HUDEP-2 (cell line): Measurements from ENCODE around the gene ETV1.
A peak's percentile ranks its signal among the peaks of the same experiment; 100 is the strongest.

Source experiments
- DNase-seq, 76 experiments: peaks; one replicate each; lab custom pipeline; 2025; ENCODE audit not compliant: unreplicated experiment in 76 of 76; lab: John Stamatoyannopoulos, UW

ETV1 gene

GRCh38 chr7:13988065-13988464, 1.4 kb downstream of the ETV1 start:
- no peak for DNase-seq

- no peak for DNase-seq
These were observed 2.1 kb downstream of the ETV1 start for GRCh38 chr7:13987395-13987794.

GRCh38 chr7:13986208-13986607, 3.3 kb downstream of the ETV1 start:
- no peak for DNase-seq

GRCh38 chr7:13984831-13985685, 4.4 kb downstream of the ETV1 start:
- no peak for DNase-seq

- DNase-seq = no peak
These were observed 5.4 kb downstream of the ETV1 start for GRCh38 chr7:13984061-13984460.

GRCh38 chr7:13982940-13983677, 6.4 kb downstream of the ETV1 start:
- DNase-seq = no peak

DNA sequence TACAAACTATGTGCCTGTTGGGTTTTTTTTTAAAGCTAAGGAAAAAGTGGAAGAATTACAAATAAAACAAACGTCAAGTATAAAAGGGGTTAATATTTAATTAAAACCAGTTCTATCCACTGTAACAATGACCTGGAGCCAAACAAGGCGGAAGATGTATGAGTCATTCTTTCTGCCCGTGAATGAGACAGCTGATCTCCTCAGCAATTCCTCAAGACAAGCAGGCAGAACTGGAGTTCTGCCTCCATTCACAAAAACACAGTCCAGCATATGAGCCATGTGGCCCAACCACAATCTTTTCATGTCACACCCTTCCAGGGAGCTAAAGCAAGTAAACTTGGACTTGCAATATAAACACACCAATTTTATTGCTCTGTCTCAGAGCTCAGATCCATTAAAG, 8.4 kb downstream of the ETV1 start:
- peak in 2 of 76 experiments; percentile 26 to 46 for DNase-seq

DNA sequence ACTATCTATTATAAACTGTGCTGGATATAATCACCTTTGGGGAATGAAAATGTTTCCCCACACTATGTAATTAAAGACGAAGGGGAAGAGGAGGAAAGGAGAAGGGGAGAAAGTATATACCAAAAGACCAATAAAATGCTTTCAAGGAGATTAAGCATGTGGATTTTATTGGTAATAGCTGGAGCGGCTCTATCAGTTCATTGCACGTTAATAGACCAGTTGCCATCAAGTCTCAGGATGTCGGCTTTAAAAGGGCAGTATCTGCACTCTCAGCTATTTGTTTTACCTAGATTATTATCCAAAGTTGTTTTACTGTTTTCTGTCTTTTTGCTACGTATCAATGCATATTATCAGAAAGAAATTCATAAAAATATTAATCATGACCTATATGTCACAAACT, 9.0 kb downstream of the ETV1 start:
- DNase-seq = no peak

DNA sequence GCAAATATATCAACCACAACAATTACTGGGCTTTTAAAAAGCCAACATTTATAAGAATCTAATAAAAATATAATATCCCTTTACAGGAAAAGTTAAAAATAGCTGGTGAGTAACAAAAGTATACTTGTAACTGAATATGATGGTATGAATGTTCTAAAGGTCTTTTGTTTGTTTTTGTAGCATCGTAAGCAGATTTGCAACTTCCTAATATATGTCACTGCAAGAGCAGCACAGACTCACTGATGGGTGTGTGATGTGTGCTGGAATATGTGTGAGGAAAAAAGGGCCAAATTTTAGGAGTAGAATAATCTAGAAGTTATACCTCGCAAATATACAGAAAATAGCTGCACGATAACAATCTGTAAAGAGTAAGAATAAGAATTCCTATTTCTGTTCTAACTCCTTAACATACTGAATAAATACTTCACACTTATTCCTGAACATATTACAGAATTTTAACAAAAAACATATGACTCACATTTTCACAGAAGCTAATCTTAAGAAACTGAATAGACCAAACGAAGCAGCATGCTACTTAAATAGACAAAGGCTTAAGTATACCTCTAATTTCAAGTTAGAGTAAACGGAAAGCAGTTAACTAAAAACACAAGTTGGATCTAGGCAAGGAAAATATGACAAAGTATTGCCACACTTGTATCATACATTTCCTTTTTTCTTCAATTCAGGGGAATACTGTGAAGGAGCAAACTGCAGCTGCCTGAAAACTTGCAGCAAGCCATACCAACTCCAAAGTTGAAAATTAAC, 9.6 kb downstream of the ETV1 start:
- DNase-seq = no peak

DNA sequence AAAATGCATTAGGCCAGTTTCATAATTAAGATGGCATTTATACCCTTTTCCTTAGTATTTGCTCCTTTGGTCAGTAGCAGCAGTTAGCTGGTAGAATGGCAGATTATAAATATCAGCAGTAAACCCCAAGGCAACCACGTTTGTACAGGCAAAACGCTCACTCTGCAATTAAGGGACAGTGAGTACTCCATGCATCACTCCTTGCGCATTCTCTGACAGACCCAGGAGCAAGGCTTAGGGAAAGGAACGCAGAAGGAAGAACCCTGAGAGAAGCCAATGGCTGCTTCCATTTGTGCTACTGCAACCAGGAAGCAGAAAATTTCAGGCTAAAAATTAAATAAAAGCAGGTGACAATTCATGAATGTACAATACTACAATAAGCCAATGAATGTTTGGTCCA, 12.9 kb downstream of the ETV1 start:
- DNase-seq = no peak

DNA sequence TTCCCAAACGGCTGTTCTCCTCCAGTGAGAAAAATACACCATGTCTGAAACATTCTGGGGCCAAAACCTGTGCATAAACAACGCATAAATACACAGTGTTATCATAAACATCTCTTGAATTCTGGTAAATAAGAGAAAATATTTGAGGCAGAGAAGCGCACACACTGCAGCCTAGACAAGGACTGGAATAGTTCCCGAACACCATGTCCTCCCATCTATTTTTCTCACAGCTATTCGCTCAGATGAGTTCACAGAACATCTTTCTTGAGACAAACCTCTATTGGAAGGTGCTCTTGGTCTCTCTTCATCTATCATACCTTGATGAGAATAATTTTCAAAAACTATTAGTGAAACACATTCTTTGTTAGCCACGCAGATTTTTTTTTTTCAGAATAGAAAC, 24.4 kb downstream of the ETV1 start:
- no peak for DNase-seq

DNA sequence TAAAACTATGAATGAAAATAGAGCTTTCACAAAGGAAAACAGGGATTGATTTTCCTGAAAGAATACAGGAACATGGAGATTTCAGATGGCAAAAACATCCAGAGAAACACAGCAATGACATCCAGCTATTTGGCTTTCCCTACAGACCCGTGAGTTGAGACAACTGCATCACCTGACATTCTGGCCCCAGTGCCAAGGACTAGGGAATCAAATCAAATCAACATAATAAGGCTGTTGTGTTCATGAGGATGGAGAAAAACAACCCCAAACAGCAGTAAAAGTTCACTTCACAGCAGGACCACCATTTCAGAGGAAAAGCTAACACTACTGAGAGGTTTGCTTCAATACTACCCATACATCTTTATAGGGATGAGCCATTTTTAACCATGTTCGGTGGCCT, 25.5 kb downstream of the ETV1 start:
- DNase-seq = no peak

GRCh38 chr7:13955494-13955893, 34.0 kb downstream of the ETV1 start:
- no peak for DNase-seq

DNA sequence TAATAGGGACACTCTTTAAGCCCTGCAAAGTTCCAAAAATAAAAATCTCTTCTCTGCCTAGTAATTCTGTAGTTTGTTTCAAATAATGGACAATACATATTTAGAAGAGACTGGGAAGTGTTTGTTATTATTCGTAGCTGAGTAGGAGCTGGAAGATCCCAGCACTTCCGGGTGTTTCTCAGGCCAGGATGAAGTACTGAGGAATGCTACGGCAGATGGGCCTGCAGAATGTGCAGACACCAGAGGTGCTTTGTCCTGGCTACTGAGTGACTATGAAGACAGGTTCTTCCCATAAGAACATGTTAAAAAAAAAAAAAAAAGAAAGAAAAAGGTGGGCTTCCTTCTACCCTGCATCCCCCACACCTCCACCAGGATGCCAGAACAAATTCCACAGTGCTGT, 36.1 kb downstream of the ETV1 start:
- DNase-seq = no peak

GRCh38 chr7:13952921-13953320, 36.5 kb downstream of the ETV1 start:
- no peak for DNase-seq

GRCh38 chr7:13949939-13950338, 39.5 kb downstream of the ETV1 start:
- no peak for DNase-seq

DNA sequence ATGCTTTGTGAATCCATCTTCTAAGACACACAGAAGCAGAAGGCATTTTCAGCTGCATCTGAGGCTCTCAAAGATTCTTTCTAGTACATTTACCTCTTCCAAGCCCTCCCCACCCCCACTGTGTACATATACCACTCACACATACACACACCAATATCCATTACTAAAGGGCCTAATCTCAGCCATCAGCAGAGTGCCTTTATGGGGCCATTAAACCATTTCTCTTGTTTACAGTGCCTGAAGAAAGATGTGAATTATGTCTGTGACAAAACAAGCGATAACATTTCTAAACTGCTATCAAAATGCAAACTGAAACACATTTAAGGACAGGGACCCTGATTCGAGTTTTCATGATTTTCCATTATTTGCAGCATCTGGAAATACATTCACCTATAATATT, 40.0 kb downstream of the ETV1 start:
- DNase-seq = no peak

DNA sequence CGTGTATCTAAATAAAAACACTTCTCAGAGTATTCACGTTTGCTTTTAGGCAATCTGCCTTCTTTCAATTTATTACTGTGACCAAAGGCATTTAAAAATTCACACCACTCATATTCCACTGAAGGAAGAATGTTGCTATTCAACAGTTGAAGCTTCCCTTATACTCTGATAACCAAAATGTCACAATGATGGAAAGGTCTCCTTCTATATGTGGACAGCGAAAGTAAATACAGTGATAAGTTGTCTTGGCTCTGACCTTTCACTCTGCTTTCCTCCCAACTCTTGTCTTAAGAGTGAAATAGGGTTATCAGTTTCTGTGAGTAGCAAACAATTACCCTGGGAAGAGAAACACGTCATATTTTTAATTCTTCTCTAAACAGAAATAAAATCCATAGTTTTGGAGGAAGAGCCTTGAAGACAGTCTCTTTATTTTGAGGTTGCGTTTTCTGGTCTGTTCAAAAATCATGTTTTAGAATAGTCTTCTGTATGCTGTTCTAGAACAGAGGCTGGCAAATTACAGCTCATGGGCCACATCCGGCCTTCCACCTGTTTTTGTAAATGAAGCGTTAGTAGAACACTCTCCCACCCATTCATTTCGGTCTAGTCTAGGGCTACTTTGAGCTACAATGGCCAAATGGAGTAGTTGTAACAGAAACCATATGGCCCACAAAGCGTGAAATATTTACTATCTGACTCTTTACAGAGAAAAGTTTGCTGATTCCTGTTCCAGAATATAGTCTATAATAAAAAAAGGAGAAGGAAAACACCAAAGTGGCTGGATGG, 41.3 kb downstream of the ETV1 start:
- DNase-seq = no peak

- DNase-seq = no peak
These were observed 41.9 kb downstream of the ETV1 start for GRCh38 chr7:13947535-13947934.

DNA sequence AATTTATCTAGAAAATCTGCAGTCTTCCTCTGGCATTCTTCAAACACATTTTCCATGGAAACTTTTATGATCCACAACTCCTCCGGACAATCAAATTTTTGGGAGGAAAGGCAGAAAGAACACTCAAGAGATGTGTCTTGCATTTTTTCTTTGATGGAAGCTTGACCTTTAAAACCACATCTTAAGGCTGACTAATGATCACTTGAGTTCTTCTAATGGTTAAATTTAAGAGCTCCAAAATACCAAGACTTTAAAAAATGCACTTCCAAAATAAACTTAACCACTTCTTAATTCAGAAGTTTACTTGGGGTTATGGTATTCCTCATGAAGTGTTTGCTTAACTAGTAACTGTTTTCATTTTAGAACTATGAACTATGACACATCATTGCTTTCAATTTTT, 43.3 kb downstream of the ETV1 start:
- DNase-seq = no peak

DNA sequence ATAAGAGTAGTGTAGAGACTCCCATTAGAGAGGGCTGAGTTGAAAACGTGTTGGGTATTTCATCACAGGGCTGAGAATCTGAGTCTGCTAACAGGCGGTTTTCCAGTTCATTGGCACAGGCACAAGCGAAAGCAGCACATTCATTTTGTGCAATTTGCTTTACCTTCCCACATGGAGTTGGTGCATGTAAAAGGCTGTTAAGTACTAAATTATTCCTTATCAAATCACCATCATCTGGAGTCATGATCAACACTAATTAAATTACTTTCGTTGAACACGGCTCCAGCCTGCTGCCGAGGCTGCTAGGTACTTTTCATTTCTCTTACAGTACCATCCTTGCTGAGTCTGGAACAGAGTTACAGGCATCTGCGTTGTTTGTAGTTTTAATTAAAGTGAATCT, 43.8 kb downstream of the ETV1 start:
- DNase-seq = no peak
